ENCODE results near the gene AUTS2.

GRCh38 chr7:69982197-69982596 is 383.9 kb downstream of the AUTS2 start:
- no peak for TF ChIP-seq POLR2A (IDR thresholded peaks at IDR 0.05; ENCODE audit: low read depth, low read length)
- no peak for TF ChIP-seq POLR2AphosphoS5 (IDR thresholded peaks at IDR 0.05; ENCODE audit: low read depth, low read length)
